COLO668 (cell line): ENCODE results near the gene NMNAT1.
"Not testable (repeated sequence)": the region's sequence is repeated elsewhere in the genome, so short reads cannot be mapped to it uniquely, and the experiment has no call there.

Source experiments
- DNase-seq: peaks from one replicate; lab custom pipeline; 2025; ENCODE audit not compliant: unreplicated experiment; lab: John Stamatoyannopoulos, UW

The NMNAT1 gene

DNA sequence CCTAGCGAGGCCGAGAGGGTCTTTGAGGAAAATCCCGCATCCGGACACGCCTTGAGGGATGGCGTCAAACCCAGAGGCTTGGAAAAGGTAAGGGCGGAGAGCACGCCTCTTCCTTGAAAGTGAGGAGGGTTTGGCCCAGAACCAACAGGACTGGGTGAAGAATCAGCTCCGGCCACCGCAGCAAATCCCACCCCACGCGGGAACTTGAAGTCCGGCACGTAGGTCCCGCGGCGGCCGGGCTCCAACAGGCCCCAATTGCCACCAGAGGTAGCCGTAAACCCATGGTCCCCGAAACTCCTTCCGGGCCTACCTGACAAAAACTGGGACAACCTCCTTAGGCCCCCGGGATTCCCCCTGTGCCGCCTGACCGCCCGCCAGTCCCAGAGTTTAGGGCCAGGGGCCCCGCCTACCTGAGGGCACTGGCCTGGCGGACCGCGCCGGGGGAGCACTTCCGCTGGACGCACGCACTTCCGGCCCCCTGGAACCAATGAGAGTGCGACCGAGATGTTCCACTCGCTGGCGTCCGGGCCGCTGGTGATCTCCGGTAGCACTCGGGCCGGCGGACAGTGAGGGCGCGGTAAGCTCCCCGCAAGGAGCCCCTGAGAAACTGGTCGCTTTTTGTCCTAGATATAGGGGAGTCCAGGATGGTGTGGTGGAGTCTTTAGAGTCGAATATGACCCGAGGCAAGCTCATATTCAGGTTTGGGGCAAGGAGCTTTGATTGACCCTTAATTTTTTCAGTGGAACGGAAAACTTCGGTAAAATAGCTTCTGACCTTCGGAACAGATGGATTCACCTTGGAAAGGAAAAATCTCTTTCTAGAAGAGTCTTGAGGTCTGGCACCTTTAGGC is at the start of gene NMNAT1, which contains the start of gene LZIC:
TSS of gene NMNAT1 (plus strand) at position 537 of the 850 bp plus-strand sequence. CDS start 28,599 bp downstream, outside the sequence.
TSS of gene LZIC (minus strand) at position 453 of the 850 bp plus-strand sequence. CDS start 6,772 bp downstream, outside the sequence.
- DNase-seq, result peak; percentile 99

DNA sequence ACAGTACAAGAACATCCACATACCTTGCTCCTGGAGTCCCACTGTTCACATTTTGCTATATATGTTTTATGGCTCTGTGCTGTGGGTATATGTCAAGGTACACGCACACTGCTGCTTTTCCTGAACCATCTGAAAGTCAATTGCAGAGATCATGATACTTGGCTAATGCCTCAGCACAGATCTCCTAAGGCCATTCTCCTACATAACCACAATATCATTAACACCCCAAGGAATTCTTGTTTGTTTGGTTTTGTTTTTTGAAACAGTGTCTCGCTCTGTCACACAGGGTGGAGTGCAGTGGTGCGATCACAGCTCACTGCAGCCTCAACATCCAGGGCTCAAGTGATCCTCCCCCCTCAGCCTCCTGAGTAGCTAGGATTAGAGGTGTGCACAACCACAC is 49.2 kb upstream of the NMNAT1 start:
- no peak for DNase-seq

DNA sequence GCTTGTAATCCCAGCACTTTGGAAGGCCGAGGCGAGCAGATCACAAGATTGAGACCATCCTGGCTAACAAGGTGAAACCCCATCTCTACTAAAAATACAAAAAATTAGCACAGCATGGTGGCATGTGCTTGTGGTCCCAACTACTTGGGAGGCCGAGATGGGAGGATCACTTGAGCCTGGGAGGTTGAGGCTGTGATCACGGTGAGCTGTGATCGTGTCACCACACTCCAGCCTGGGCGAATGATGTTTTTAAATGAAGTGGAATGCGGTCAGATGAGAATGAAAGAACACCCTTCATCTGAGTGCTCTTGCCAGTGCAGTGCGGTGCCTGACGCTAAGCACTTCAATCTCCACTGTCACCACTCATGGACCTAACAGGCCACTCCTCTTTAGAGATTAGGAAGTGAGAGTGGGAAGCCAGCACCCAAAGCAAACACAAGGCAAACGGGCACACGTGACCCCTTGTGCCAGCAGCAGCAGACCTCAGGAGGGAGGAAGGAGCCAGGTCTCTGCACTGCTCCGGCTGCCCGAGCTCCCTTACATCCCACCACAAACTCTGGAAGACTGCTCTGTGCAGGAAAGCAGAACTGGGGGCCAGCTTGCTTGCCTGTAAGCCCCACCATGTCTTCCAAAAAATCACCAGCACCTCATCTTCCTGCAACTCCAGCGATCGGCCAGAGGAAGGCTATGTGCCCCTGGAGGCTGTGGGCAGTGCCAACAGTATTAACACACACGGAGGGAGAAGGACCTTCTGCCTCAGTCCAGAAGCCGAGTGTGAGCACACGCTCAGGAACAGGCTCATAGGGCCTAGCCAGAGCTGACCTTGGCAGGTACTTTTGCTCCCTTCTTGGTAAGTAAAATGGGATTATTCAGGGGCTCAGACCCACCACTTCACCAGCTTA is 42.9 kb upstream of the NMNAT1 start:
- DNase-seq, result peak; percentile 93

DNA sequence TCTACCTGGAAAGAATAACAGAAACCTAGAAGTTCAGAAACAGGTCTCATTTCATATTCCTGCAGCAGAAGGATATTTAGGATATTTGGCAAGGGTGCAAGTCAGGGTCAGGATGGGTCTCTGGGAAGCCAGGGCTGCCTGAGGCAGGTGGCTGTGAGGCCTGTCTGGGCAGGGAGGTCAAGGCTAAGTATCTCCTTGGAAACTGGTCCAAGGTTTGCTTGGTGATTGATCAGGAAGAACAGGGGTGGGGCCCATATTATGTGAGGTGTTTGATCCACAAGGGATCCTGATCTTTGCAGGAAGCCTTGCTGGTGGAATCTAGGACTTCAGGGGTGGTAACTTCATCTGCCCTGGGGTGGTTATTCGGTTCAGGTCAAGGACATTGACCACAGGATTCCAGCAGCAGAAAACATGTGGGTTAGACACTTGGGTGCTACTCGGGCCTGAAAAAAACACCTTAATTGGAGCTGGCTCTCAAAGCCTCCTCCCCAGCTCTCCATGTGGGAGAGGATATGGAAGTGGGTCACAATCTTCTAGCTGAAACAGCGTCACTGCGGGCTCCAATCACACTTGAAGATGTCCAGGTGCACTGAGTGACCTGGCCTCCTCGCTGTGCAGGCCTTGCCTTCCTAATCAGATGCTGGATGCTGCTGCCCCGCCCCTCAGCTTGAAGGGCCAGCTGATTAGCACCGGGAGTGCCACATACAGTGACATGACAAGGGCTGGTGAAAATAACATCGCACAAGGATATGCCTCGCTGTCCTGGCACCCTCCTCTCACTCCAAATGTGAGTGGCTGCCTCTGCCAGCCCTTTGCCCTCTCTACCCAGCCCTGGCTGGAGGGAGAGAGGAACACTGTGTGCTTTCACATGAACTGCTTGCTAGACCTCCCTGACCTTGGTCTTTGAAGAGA is 41.9 kb upstream of the NMNAT1 start:
- peak; percentile 32 for DNase-seq

DNA sequence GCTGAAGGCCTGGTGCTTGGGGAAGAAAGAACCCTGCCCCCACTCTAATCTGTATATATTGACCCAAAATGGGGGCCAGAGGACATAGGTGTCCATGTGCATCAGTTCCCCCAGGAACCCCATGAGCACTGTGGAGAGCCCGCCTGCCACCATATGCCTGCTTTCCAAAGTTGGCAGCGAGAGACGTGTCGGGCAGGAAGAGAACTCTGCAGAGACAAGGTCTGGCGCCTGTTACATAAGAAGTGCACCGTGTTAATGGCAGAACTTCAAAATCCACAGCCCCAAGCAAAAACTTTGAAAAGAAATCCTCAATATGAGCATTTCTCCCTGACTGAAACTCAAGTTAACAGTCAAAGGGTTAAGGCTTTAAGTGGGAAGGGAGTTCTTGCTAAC is 41.2 kb upstream of the NMNAT1 start:
- DNase-seq, result no peak

DNA sequence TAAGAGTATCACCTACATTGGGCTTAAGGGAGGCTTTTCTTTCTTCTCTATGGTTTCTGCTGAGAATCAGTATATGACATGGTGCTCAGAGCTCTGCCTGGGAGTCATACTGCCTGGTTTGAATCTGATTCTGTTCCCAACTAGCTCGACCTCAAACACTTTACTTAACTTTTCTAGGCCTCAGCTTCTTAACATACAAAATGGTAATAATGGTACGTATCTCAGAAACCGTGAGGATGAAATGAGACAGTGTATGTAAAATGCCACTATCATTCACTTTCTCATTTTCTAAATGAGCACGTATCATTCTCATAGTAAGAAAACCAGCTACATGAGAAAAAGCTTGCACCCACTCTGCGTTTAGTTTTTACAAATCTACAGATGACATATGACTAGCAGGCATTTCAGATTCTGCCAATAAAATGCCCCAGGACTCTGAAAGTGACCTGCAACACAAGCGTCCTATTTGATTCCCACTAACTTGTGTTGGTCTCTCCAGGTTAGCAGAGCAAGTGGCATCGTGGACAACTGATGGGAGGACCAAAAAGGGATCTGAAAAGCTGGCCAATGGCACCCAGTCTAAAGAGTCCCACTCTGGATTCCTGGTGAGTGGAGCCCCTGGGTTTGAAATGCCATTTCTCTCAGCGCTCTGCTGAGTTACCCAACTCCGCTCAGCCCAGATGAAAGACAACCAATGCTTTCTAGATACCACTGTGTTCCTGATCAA is 39.3 kb upstream of the NMNAT1 start:
- DNase-seq, result no peak

DNA sequence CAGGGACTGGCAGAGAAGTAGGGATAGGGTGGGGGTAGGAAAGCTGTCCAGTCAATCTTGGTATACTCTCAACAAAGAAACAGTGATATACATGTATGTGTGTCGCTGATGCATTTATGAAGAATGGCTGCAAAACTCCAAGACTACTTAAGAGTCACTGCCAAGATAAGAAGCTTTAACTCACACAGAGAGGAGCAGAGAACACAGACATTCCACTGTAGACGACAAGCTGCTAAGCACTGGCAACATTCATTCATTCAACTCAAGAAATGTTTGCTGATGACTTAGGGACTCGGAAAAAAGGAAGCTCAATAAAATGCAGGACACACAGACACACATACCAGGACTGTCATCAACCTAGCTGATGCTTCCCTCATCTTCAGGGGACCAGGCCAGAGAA is 38.7 kb upstream of the NMNAT1 start:
- DNase-seq, result no peak

DNA sequence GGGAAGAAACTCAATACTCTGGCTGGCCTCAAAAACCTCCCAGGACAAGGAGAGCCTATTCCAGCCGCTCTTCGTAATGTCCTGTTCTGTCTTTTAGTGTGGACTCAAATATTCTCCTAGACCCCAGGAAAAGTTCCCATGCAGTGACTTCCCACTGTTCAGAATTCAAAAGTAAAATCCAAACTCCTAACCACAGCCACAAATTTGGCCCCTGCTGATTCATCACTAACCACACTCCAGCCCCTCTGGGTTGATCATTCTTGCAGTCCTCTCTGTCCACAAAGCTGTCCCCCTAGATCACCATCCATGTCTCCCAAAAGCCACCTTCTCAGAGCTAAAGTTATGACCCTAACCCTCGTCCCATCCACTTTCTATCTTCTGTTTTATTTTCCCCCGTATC is 38.3 kb upstream of the NMNAT1 start:
- DNase-seq, result no peak

DNA sequence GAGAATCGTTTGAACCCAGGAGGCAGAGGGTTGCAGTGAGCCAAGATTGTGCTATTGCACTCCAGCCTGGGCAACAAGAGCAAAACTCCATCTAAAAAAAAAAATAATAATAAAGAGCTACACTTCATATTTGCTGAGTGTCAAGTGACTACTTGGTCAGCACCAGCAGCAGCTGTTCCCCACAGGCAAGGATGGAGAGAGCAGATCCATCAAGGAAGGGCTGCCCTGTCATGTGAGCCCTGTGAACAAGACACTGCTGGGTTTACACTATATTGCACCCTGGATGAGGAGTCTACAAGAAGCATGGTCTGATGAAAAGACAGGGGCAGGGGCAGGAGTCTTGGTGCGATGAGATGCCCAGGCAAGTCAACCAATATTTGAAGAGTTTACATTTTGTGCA is 36.8 kb upstream of the NMNAT1 start:
- no peak for DNase-seq

DNA sequence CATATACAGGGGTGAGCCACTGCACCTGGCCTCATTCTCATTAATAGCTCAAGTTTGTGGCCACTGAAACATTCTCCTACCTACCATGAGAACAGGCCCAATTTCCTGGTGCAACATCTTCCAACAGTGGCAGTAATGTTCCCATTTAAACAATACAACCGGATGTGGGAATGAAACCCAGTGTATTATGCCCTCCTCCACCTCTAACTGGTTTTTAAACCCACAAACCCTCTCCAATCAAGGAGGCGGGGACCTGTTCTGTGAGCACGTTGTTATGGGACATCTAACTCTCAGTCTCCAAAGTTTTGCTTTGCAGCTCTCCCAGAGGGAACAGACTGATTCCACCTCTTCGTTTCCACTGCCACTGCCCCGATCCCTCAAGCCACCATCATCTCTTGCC is 35.8 kb upstream of the NMNAT1 start:
- DNase-seq, result no peak

DNA sequence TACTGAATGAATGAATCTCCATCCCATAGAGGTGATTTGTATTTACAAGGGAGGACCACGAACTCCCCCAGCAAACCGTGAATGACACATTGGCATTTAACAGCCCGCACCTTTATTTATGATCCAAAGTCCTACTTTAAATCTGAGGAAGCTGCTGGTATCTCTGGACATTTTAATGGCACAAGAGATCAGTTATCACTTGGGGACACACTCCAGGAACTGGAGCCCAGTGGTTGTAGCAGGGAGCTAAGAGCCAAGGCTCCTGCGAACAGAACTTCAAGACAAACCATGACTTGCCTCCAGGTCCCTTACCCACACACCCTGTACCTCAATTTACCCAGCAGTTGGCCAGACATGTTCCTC is 34.4 kb upstream of the NMNAT1 start:
- no peak for DNase-seq

DNA sequence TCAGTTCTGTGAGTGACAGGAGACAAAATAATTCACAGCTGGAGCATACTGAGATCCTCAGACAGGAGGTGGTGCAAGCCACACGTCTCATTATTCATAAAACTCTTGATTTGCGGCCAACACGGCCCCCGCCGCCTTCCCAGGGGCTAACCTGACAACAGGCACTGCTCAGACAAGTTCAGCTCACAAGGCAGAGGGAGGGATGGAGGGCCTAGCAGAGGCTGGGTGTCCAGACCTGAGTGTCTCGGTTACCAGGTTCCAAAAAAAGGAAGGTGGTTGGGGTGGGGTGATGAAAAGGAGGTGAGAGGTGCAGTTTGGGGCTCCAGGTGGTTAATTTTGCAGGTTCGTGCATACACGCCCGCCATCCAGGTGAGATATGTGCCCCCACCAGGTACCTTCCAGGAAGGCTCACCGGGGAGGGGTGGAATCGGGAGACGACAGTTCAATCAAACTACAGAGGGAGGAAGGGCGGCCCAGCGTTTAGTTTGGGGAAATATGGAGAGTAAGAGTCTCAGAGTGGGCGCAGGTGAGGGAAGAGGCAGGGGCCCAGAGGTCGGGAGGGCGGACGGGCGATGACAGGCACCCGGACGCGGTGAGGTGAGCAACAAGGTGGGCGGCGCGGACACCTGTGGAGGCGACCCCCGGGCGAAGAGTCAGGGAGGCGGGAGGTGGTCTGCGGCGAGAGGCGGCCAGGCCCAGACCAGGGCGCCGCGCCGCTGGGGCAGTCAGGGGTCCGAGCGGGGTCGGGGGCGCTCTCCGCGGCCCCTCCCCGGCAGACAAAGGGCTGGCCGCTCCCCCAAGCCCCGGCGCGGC is 33.8 kb upstream of the NMNAT1 start:
- peak; percentile 64 for DNase-seq

DNA sequence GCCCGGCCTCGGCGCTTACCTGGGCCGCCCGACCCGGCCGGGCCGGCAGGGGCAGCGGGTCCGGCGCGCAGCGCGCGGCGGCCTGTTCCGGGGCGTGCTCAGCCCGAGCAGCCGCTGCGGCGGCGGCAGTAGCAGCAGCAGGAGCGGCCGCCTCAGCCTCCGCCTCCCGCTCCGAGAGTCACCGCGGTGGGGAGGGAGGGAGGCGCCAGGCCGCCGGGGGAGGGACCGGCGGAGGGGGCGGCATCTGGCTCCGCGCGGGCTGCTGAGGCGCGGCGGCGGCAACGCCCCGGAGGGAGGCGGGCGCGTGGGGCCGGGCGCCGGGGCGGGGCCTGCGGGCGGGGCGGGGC is 33.2 kb upstream of the NMNAT1 start, which contains the start of gene CTNNBIP1:
TSS of gene CTNNBIP1 (minus strand) at position 194 of the 347 bp plus-strand sequence. CDS start 38,205 bp downstream, outside the sequence.
- no peak for DNase-seq

DNA sequence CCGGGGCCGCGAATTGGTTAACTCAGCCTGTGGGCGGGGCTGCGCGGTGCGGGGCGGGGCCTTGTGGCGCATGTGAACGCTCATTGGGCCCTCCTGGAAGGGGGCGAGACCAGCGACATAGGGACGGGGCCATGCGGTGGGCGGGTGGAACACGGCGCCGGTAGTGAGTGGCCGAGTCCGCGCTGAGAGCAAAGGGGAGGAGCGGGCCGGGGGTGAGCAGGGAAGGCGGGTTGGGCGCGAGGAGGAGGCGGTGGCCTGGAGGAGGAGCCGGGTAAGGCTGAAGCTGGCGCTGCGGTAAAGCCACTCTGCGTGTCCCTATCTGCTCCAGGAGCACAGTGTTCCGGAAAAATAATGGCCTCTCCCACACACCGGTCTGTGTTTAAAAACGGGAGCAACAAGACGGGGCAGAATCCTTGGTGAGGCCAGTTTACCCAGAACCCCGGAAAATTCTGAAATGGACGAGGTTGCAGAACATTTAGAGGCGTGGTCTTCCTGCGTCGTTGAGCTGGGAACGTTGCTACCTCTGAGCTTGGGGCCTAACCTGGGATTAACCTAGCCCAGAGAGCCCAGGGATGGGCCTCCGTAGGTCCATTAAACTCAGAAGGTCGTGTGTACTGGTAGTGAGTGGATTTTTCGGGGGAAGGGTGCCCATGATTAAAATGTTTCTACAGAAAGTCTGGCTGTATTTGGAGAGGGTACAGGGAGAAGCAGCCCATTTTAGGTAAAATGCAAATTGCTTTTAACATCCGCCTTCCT is 32.7 kb upstream of the NMNAT1 start:
- DNase-seq, result peak; percentile 100

DNA sequence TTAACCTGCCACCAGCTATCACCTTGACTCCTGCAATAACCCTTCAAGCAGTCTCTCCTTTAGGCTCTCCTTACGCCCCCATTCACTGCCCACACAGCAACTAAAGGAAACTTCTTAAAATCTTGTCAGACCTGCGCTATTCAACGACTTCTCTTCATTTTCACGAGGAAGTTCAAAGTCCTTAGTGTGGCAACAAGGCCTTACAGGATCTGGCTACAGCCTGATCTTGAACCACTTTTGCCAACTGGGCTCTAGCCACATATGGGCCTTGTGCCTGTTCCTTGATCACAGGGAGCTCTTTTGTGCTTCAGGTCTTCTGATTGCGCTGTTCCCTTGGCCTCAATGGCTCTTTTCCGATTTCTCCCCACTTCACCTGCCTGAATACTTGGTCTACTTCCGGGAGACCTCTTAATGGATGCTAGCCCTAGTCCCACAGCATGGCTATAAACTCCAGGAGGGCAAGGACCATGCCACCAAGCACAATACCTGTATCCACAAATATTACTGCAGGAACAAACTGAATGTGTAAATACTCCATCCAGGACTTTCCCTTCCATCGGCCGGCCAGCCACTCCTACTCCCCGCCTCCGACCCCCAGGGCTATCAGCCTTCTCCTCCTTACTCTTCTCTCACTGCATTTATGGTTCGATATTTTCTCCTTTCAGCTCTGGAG is 30.9 kb upstream of the NMNAT1 start:
- no peak for DNase-seq

DNA sequence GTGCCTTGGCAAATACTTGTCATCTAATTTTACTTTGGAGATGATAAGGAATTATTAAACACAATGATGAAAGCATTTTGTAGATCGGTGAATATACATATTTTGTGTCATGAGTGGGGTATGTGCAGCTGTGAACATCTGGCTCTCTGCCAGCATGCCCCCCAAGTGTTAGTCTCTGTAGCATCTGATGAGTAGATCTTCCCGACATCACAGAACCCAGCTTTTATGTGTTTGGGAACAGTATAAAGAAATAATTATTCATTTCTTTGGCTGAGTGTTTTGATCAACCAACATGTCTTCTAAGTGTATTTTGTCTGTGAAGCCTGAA is 28.7 kb upstream of the NMNAT1 start:
- no peak for DNase-seq

DNA sequence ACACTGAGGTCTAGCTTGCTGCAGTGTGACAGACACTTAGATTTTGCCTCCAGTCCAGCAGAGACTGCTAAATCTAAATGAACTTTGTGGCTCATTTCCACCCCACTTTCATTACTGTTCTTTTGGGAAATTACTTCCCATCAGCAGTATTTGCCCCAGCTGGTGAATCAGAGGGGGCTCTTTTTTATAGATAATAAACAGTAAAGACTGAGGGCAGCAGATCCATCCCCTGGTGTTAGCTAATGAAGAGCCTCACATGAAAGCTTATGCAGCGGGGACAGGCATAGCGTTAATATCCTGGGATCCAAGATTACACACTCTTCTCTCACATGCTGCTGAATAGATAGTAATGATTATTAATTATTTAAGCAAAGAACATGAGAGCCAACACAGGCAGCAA is 26.8 kb upstream of the NMNAT1 start:
- no peak for DNase-seq

DNA sequence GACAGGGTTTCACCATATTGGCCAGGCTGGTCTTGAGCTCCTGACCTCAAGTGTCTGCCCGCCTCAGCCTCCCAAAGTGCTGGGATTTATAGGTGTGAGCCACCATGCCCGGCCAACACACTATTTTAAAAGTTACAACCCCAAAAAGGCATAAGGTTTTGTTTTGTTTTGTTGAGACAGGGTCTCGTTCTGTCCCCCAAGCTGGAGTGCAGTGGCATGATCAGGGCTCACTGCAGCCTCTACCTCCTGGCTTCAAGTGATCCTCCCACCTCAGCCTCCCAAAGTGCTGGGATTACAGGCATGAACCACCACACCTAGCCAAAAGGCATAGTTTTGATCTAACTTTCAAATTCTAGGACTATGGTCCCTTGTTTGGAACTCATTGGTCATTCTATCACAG is 25.8 kb upstream of the NMNAT1 start:
- not testable (repeated sequence) for DNase-seq
